Gastrocnemius medialis (tissue), 4 donors: ENCODE data around the gene PABPC5.

Experiments used
- CTCF ChIP-seq, 5 experiments: fragments of 450-650 bp in 3 of 5; fragments of 200-600 bp in 2 of 5; sonication (generic) in 2 of 5; IDR thresholded peaks in 4 of 5; conservative IDR thresholded peaks in 1 of 5; 1 replicate in 4 of 5; 2 replicates in 1 of 5; pipeline ENCODE4 v1.5.1; 2016 to 2019; ENCODE audit warnings: antibody characterized with exemption in 5 of 5, mild to moderate bottlenecking in 3 of 5, moderate library complexity in 3 of 5
- POLR2A ChIP-seq, 2 donors: fragments of 450-650 bp; IDR thresholded peaks; one replicate each; pipeline ENCODE4 v1.6.1; 2017; ENCODE audit warnings: antibody characterized with exemption in 2 of 2, mild to moderate bottlenecking in 2 of 2, moderate library complexity in 2 of 2

- no peak for TF ChIP-seq POLR2A (IDR thresholded peaks at IDR 0.05)
- TF ChIP-seq CTCF (IDR thresholded peaks at IDR 0.05 in 4 of 5, conservative IDR thresholded peaks at IDR 0.05 in 1 of 5), result no peak
Measured at GRCh38 chrX:91435395-91435794, 756 bp downstream of the PABPC5 start.
